Astrocyte of the spinal cord (primary cell): Measurements from ENCODE around the gene PLEKHA6.

Experiments
- DNase-seq: peaks from one replicate; pipeline ENCODE4 v3.0.0; 2011; ENCODE audit warnings: low read depth, low spot score
- H3K4me3 ChIP-seq: 2 replicates; pipeline ENCODE4 v1.5.1; 2011; ENCODE audit warnings: low read depth, mild to moderate bottlenecking, low read length, moderate library complexity
- in situ Hi-C: cut with HindIII; loops from 2 replicates; pipeline ENCODE4 v1.10.0; 2017; ENCODE audit warnings: low sequenced_read_pairs
- TF ChIP-seq, protein P1 (sequence below): IDR thresholded peaks from 2 replicates; pipeline ENCODE4 v1.5.1; 2012; ENCODE audit warnings: low read depth, mild to moderate bottlenecking, low read length, inconsistent platforms

Gene PLEKHA6

DNA sequence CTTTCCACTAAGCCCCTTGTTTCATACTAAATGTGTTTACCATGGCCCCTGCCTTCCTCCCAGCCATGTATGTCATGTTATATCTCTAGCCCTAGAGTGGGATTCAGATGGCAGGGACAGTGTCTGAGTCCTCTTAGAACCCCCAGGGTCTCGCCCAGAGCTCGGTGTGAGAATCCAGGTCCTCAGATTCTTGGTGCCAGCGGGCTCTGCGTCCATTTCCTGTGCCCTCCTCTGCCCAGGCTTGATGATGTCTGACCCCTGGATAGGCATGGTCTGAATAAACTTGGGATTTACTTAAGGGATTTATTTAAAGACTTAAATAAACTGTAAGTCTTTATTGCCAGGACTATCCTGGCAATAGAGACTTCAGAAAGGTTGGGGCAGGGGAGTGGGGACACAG, 157.2 kb downstream of the PLEKHA6 start:
- H3K4me3 ChIP-seq = no peak overlapping the region
- no peak for DNase-seq
- in situ Hi-C loops = no loop called here
- TF ChIP-seq, protein P1, sequence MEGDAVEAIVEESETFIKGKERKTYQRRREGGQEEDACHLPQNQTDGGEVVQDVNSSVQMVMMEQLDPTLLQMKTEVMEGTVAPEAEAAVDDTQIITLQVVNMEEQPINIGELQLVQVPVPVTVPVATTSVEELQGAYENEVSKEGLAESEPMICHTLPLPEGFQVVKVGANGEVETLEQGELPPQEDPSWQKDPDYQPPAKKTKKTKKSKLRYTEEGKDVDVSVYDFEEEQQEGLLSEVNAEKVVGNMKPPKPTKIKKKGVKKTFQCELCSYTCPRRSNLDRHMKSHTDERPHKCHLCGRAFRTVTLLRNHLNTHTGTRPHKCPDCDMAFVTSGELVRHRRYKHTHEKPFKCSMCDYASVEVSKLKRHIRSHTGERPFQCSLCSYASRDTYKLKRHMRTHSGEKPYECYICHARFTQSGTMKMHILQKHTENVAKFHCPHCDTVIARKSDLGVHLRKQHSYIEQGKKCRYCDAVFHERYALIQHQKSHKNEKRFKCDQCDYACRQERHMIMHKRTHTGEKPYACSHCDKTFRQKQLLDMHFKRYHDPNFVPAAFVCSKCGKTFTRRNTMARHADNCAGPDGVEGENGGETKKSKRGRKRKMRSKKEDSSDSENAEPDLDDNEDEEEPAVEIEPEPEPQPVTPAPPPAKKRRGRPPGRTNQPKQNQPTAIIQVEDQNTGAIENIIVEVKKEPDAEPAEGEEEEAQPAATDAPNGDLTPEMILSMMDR = no peak

DNA sequence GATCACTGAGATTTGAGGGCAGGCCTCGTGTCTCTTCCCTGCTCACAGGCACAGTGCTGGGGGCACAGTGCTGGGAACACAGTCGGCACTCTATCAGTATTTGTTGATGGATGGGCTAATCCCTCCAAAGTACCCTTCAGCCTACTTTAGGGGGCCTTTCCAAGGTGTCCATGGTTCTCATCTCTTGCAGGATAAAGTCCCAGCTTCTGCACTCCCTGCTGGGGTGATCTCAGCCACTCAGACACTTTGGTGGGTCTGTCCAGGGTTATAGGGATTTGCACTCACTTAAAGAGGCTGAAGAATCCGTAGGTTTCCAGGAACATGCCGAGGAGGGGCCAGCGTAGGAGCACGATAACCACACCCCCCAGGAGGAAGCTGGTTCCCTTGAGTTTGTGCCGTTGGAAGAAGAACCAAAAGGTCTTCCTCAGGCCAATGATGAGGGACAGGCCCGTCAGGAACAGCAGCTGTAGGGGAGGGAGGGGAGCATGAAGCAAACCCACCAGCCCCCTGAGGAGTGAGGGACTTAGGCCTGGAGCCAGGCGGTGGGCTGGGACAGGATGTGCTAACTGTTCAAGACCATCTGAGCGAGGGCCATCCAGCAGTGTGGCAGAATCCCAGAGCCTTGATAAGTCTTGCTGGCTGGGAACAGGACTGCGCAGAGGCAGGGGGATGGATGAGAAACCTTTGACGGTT, 158.2 kb downstream of the PLEKHA6 start:
- DNase-seq = no peak

DNA sequence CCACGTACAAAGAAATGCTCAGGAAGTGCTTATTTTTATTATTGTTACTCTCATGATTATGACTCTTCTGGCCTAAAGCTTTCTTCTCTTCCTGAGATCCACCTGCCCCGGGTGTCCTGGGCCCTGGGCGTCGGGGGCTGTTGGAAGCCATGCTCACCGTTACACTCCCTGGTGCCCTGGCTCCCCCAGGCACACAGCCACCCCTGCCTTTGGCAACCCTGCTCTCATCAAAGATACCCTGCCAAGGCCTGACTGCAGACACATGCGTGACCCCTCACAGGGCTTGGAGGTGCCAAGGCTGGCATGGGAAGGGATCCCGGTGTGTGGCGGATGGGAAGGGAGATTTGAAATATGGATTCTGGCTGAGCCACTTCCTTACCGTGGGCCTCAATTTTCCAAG, 160.2 kb downstream of the PLEKHA6 start:
- no peak overlapping the region for H3K4me3 ChIP-seq
- no peak for DNase-seq
- in situ Hi-C loops = no loop called here

More for the DNA sequence above, 158.2 kb downstream of the PLEKHA6 start:
- in situ Hi-C loops = no loop called here
- H3K4me3 ChIP-seq = no peak overlapping the region
- TF ChIP-seq, protein P1 = no peak

DNA sequence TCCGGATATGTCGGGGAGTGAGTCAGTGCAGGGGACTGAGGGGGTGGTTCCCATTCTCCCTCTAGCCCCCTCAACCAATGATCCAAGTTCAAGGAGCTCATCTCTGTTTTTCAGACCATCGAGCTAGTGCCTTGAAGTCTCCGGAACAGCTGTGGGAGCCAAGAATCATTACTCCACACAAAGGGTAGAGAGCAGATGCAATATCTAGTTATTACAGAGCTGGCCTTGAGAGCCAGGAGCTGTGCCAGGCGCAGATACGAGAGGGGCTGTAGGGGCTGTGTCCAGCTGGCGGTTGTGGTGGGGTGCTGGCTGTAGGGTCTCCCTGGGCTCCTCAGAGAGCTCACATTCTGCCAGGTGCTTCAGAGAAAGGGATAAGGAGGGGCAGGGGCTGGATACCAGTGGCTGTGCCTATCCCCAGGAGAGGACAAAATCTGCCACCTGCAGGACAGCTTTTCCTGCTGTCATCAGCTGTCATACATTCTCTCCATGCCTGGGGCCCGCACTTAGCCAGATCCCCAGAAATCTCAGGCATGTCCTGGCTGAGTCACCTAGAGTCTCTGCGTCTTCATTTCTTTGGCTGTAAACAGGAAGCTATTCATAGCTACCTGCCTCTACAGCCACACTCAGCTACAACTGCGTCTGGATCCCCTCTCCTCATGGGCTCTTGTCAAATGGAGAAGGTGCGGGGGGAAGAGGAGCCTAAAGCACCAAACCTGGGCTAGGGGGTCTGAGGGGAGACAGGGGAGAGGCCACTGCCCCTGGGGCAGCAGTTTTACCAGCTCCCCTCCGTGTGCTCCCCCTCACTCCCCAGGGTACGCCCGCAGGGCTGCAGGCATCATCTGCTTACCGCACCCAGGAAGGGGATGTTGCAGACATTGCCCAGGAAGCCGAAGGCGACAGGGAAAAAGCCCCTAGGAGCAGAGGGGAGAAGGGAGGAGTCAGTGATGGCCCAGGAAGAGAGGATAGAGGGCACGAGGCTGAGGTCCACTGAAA, 161.1 kb downstream of the PLEKHA6 start:
- TF ChIP-seq, protein P1 = no peak
- peak; percentile 44 for DNase-seq
- H3K4me3 ChIP-seq = no peak overlapping the region
- in situ Hi-C loops = no loop called here

More for the DNA sequence above, 160.2 kb downstream of the PLEKHA6 start:
- TF ChIP-seq, protein P1 = no peak

DNA sequence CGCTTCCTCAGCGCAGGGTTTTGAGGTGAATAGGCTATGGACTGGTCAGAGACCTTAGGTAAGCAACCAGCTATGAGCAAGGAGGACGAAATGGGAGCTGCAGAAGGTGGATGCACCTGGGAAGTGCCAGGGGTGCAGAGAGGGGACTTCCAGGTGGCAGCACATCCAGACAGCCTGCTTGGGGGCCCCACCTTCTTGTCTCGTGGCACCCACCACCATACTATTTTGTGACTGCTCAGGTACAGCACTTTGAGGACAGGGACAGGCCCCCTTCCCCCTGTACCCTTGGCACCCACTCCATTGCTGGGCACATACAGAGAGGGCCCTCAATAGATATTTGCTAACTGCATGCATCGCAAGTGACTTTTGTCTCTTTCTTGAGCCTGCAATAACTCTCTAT, 162.7 kb downstream of the PLEKHA6 start:
- TF ChIP-seq, protein P1 = no peak
- H3K4me3 ChIP-seq = no peak overlapping the region
- in situ Hi-C loops = no loop called here
- no peak for DNase-seq

DNA sequence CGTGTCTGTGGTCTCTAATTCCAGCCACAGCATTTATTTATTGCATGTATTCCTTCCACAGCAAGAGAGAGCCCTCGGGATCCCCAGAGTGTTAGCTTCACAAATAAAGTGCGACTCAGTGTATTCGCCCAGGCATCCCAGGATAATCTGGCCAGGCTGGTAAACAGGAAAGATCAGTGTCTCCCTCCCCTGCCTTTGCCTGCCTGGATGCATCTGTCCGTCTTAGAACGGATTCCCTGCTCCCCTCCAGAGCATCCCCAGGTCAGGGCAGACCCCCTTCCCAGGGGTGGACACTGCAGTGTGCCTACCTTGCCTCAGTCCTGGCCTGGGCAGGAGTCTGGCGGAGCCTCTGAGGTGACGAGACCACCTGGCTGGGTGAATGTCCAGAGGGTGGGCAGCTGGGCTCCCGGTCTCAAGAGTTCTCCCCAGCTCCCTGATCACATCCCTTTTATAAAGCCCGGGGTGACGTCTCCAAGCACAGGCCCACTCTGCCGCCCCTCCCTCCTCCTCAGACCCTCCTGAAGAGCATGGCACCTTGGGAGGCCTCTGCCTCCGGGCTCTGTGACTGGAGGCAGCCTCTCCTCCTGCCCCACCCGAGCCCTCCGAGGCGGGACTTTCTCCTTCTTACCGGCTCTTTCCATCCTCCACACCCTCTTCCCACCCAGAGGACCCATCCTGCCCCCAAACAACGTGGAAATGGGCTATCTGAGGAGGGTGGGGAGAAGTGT, 163.5 kb downstream of the PLEKHA6 start, which contains the start of gene KISS1:
Gene KISS1 (minus strand): TSS at position 424 of the 728 bp plus-strand sequence. CDS start 3,615 bp downstream, outside the sequence.
- in situ Hi-C loops = no loop called here
- TF ChIP-seq, protein P1 = no peak
- DNase-seq = no peak
- H3K4me3 ChIP-seq = no peak within 1 kb of the TSS
